H1 (cell line): ENCODE data around the gene TRPV4.

ENCODE experiments used
- BCL11A ChIP-seq, 2 experiments: IDR thresholded peaks; one replicate each; pipeline ENCODE4 v1.6.1; 2011; ENCODE audit warnings: low read depth in 2 of 2, low read length in 2 of 2, mild to moderate bottlenecking in 2 of 2
- CHD1 ChIP-seq: IDR thresholded peaks from 2 replicates; pipeline ENCODE4 v1.6.1; 2012; ENCODE audit warnings: low read depth, low read length, improper control_type of control experiment
- EZH2 ChIP-seq: fragments of 200-600 bp; sonication (generic); IDR thresholded peaks from 2 replicates; pipeline ENCODE4 v1.7.1; 2012; ENCODE audit warnings: low read depth, mild to moderate bottlenecking, moderate library complexity, low read length, inconsistent platforms; ENCODE audit not compliant: severe bottlenecking
- RFX5 ChIP-seq: IDR thresholded peaks from 2 replicates; pipeline ENCODE4 v1.6.1; 2011; ENCODE audit warnings: low read depth, low read length, improper control_type of control experiment, borderline replicate concordance

GRCh38 chr12:109741286-109741969, 91.8 kb downstream of the TRPV4 start:
- TF ChIP-seq RFX5, result no peak
- TF ChIP-seq EZH2, result no peak
- no peak for TF ChIP-seq BCL11A (IDR thresholded peaks at IDR 0.05; ENCODE audit: low read depth in 2 of 2, low read length in 2 of 2)
- no peak for TF ChIP-seq CHD1
